Breast epithelium (tissue), 3 donors: Measurements from ENCODE around the gene SYNM.

ENCODE experiments used
- POLR2A ChIP-seq: fragments of 450-650 bp; IDR thresholded peaks from one replicate; pipeline ENCODE4 v1.6.1; 2016; ENCODE audit warnings: antibody characterized with exemption, mild to moderate bottlenecking, moderate library complexity
- POLR2AphosphoS5 ChIP-seq, 3 donors: sonication (generic); formaldehyde crosslinking; IDR thresholded peaks; one replicate each; pipeline ENCODE4 v1.6.1; 2017; ENCODE audit warnings: antibody characterized with exemption in 3 of 3
- TF ChIP-seq, protein P1 (sequence below), 3 donors: fragments of 450-650 bp; IDR thresholded peaks; one replicate each; pipeline ENCODE4 v1.5.1; 2016 to 2017; ENCODE audit warnings: antibody characterized with exemption in 3 of 3, mild to moderate bottlenecking in 3 of 3, moderate library complexity in 3 of 3

GRCh38 chr15:99085413-99086326 is 19.2 kb upstream of the SYNM start:
- TF ChIP-seq, protein P1, sequence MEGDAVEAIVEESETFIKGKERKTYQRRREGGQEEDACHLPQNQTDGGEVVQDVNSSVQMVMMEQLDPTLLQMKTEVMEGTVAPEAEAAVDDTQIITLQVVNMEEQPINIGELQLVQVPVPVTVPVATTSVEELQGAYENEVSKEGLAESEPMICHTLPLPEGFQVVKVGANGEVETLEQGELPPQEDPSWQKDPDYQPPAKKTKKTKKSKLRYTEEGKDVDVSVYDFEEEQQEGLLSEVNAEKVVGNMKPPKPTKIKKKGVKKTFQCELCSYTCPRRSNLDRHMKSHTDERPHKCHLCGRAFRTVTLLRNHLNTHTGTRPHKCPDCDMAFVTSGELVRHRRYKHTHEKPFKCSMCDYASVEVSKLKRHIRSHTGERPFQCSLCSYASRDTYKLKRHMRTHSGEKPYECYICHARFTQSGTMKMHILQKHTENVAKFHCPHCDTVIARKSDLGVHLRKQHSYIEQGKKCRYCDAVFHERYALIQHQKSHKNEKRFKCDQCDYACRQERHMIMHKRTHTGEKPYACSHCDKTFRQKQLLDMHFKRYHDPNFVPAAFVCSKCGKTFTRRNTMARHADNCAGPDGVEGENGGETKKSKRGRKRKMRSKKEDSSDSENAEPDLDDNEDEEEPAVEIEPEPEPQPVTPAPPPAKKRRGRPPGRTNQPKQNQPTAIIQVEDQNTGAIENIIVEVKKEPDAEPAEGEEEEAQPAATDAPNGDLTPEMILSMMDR (IDR thresholded peaks at IDR 0.05) = no peak
- TF ChIP-seq POLR2AphosphoS5 (IDR thresholded peaks at IDR 0.05) = no peak
- TF ChIP-seq POLR2A = no peak
